ENCODE results near the gene NLRC5. TPM values are rescaled to one million over a fixed set of nuclear protein-coding genes. Genes with fewer than 3 reads are reported as not detected.

Gene NLRC5
- total RNA-seq, 3 donors from 2014 or later, result 18.4 to 34.4 (median 24.1) TPM

- Histone ChIP-seq H3K27me3 (no peaks in the 10 kb centered on the region), H3K4me1 (no peaks in the 10 kb centered on the region), H3K36me3 (peaks cover 18% of the 10 kb centered on the region), H3K9me3 (no peaks in the 10 kb centered on the region), H3K27ac (no peak overlapping the region), H3K4me3 (no peak overlapping the region)
- no peak for DNase-seq (ENCODE audit: low spot score in 2 of 2)
- TF ChIP-seq POLR2A (IDR thresholded peaks at IDR 0.05) (no peak), POLR2AphosphoS5 (IDR thresholded peaks at IDR 0.05) (no peak), CTCF (IDR thresholded peaks at IDR 0.05) (no peak)
- intact Hi-C loops (cut with DNase I; ENCODE audit: low total_unique reads), result no loop called here
Measured at GRCh38 chr16:56943761-56944375, 45.5 kb upstream of the NLRC5 start.

- H3K27ac ChIP-seq, result peak overlapping the region; percentile 35 to 55
- TF ChIP-seq POLR2A (IDR thresholded peaks at IDR 0.05) (no peak), POLR2AphosphoS5 (IDR thresholded peaks at IDR 0.05) (no peak), CTCF (IDR thresholded peaks at IDR 0.05) (no peak)
- intact Hi-C loops (cut with DNase I; ENCODE audit: low total_unique reads), result no loop called here
- no peak overlapping the region for H3K4me3 ChIP-seq
- H3K4me1 ChIP-seq, result no peaks in the 10 kb centered on the region
- H3K36me3 ChIP-seq, result peaks cover 14% of the 10 kb centered on the region
- no peak for DNase-seq (ENCODE audit: low spot score in 2 of 2)
- no peaks in the 10 kb centered on the region for H3K27me3 ChIP-seq
- H3K9me3 ChIP-seq, result no peaks in the 10 kb centered on the region
Measured at GRCh38 chr16:56944954-56945839, 44.2 kb upstream of the NLRC5 start.

GRCh38 chr16:56945847-56946527 is 43.4 kb upstream of the NLRC5 start:
- DNase-seq (ENCODE audit: low spot score in 2 of 2), result no peak
- H3K9me3 ChIP-seq, result no peaks in the 10 kb centered on the region
- H3K27ac ChIP-seq, result no peak overlapping the region
- TF ChIP-seq POLR2AphosphoS5 (IDR thresholded peaks at IDR 0.05) (no peak), CTCF (IDR thresholded peaks at IDR 0.05) (no peak), POLR2A (IDR thresholded peaks at IDR 0.05) (no peak)
- no peaks in the 10 kb centered on the region for H3K27me3 ChIP-seq
- intact Hi-C loops (cut with DNase I; ENCODE audit: low total_unique reads), result no loop called here
- H3K36me3 ChIP-seq, result peaks cover 7% of the 10 kb centered on the region
- no peak overlapping the region for H3K4me3 ChIP-seq
- no peaks in the 10 kb centered on the region for H3K4me1 ChIP-seq

GRCh38 chr16:56946767-56947603 is 42.4 kb upstream of the NLRC5 start:
- Histone ChIP-seq H3K27ac (no peak overlapping the region), H3K36me3 (peaks cover 7% of the 10 kb centered on the region), H3K4me3 (no peak overlapping the region), H3K27me3 (no peaks in the 10 kb centered on the region), H3K4me1 (no peaks in the 10 kb centered on the region), H3K9me3 (no peaks in the 10 kb centered on the region)
- intact Hi-C loops (cut with DNase I; ENCODE audit: low total_unique reads), result no loop called here
- TF ChIP-seq CTCF (IDR thresholded peaks at IDR 0.05) (no peak), POLR2AphosphoS5 (IDR thresholded peaks at IDR 0.05) (no peak), POLR2A (IDR thresholded peaks at IDR 0.05) (no peak)
- DNase-seq (ENCODE audit: low spot score in 2 of 2), result no peak
